Activated CD4-positive, alpha-beta T cell treated with anti-CD3 and anti-CD28 coated beads, Interleukin-2, amount 10 ng/mL, durations not matched to agents 7 days and 5 days (primary cell): ENCODE measurements around the gene PARD3B. TPM values are rescaled to one million over a fixed set of nuclear protein-coding genes. Genes with fewer than 3 reads are reported as not detected.

Source experiments
- CTCF ChIA-PET: fragments of 350-600 bp; sonication (Branson Sonifier 250); formaldehyde crosslinking; loops from one replicate; lab custom pipeline; 2021; ENCODE audit warnings: antibody characterized with exemption; lab: Charles Lee
- POLR2A ChIA-PET: fragments of 350-600 bp; sonication (Branson Sonifier 250); formaldehyde crosslinking; loops from one replicate; lab custom pipeline; 2021; ENCODE audit warnings: antibody characterized with exemption; lab: Charles Lee
- DNase-seq: peaks from one replicate; pipeline ENCODE4 v3.0.0-alpha.2; 2020
- H3K27ac Mint-ChIP-seq: one replicate; pipeline ENCODE4 v1.8.0; 2021; ENCODE audit warnings: mild to moderate bottlenecking, moderate library complexity, mixed read lengths
- H3K27me3 Mint-ChIP-seq: one replicate; pipeline ENCODE4 v1.8.0; 2021; ENCODE audit warnings: mixed read lengths
- H3K36me3 Mint-ChIP-seq: one replicate; pipeline ENCODE4 v1.8.0; 2021; ENCODE audit warnings: low read depth, mixed read lengths
- H3K4me1 Mint-ChIP-seq: one replicate; pipeline ENCODE4 v1.8.0; 2021; ENCODE audit warnings: mixed read lengths
- H3K4me3 Mint-ChIP-seq: one replicate; pipeline ENCODE4 v1.8.0; 2021; ENCODE audit warnings: mild to moderate bottlenecking, moderate library complexity, mixed read lengths
- H3K9me3 Mint-ChIP-seq: one replicate; pipeline ENCODE4 v1.8.0; 2021; ENCODE audit warnings: mixed read lengths
- total RNA-seq, 2 experiments: library from RNA; stranded (reverse); gene quantifications; one replicate each; pipeline ENCODE4 v1.2.3, GENCODE V29; 2021

Gene PARD3B
- total RNA-seq, 2 experiments from 2014 or later: 0.50 to 0.77 TPM

DNA sequence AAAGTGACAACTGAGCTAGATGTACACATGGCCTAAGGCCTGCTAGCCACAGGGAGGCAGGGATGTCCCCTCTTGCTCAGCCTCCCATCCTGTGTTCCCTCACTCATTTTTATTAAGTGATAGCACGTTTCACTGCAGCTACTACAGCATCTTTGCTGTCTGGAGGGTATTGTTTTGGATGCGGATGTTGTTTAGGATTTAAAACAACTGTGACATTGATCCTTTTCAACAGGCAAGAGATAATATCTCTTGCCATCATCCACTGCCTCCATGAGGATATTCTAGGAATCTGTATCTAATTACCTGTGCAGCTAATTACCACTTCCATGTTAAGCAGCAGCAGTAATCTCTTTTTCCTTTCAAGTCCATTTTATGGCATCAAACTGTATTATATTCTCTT is 345.4 kb downstream of the PARD3B start:
- Mint-ChIP-seq H3K4me1 (peaks cover 10% of the 10 kb centered on the region), H3K36me3 (peaks cover 10% of the 10 kb centered on the region)
- CTCF ChIA-PET: no interaction called here

DNA sequence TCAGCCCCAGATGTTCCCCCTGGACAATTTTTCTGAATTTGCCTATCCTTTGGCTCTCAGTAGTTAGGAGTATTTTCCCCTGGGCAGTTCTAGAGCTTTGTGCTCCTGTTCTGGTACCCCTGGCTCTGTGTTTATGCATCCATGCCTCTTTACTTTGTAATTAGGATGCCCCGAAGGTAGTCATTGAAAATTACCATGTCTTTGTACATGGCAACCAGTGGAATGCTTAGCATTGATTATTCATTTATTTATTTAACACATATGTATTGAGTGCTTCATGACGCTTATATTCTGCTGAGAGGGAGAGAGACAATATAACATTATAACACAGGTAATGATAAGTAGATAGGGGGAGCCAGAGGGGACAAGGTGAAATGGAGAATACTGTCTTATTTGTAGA is 346.5 kb downstream of the PARD3B start:
- Mint-ChIP-seq H3K9me3 (peaks cover 7% of the 10 kb centered on the region), H3K36me3 (peaks cover 18% of the 10 kb centered on the region), H3K4me3 (no peak overlapping the region), H3K27me3 (no peaks in the 10 kb centered on the region), H3K4me1 (peaks cover 15% of the 10 kb centered on the region), H3K27ac (no peak overlapping the region)
- no peak for DNase-seq
- ChIA-PET CTCF (no interaction called here), POLR2A (no interaction called here)

More for the DNA sequence above, 345.4 kb downstream of the PARD3B start:
- POLR2A ChIA-PET: no interaction called here
- no peak overlapping the region for H3K27ac Mint-ChIP-seq
- DNase-seq: no peak
- H3K9me3 Mint-ChIP-seq: peaks cover 7% of the 10 kb centered on the region
- H3K4me3 Mint-ChIP-seq: no peak overlapping the region
- no peaks in the 10 kb centered on the region for H3K27me3 Mint-ChIP-seq

DNA sequence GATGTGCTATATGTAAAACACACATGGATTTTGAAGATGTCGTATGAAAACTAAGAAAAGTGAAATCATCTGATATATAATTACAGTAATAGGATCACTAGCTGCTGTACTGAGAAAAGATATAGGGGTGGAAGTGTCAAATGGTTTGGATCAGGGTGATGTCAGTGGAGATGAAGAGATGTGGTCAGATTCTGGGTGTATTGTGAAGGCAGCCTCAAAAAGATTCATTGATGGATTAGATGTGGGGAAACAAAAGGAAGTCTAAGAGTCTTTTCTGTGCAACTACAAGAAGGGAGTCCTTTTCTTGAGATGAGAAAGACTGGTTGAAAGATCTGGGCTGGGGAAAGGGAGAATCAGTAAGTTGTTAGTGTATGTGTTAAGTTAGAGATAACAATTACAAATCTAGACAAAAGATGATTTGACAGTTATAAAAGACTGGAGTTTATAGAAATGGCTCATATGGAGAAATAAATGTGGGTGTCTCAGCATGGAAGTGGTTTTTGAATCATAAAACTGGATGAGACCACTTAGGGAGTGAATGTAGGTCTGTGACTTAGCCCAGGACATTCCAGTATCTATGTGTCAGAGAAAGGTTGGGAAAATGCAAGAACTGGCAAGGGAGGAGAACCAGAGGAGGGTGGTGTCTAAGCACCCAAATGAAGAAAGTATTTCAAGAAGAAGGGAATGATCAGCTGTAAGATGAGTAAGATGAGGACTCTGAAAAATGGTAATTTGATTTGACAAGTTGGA is 347.4 kb downstream of the PARD3B start:
- Mint-ChIP-seq H3K4me1 (peaks cover 15% of the 10 kb centered on the region), H3K27ac (no peak overlapping the region), H3K36me3 (peaks cover 19% of the 10 kb centered on the region), H3K27me3 (no peaks in the 10 kb centered on the region), H3K4me3 (no peak overlapping the region), H3K9me3 (peaks cover 7% of the 10 kb centered on the region)
- DNase-seq: no peak
- POLR2A ChIA-PET: no interaction called here
- CTCF ChIA-PET: no interaction called here

DNA sequence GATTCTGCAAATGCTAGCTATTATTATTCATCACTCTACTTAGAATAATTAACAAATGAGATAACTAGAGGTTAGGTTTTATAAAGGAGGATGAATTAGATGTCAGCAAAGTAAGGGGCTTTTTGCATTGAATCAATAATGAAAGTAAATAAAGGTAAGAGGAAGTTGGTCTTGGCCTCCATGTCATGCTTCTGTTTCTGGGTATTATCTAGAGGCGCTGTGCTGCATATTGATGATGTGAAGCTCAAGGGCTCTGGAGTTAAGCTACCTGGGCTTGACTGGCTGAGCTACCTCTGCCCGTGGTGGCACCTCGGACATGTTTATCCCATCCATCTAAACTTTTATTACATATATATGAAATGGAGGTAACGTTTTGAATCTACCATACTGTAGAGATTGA is 350.9 kb downstream of the PARD3B start:
- Mint-ChIP-seq H3K4me1 (peaks cover 26% of the 10 kb centered on the region), H3K27ac (no peak overlapping the region), H3K36me3 (peaks cover 26% of the 10 kb centered on the region), H3K27me3 (no peaks in the 10 kb centered on the region), H3K4me3 (no peak overlapping the region), H3K9me3 (peaks cover 16% of the 10 kb centered on the region)
- POLR2A ChIA-PET: interaction anchor here (0.6 kb wide), 1 partner anchor 110 kb away, joined by 3 read pairs; no protein-coding TSS in a partner anchor
- DNase-seq: no peak
- CTCF ChIA-PET: interaction anchor here (1.4 to 1.5 kb wide), 2 partner anchors 15 to 70 kb away, joined by 3 to 4 read pairs; no protein-coding TSS in a partner anchor

DNA sequence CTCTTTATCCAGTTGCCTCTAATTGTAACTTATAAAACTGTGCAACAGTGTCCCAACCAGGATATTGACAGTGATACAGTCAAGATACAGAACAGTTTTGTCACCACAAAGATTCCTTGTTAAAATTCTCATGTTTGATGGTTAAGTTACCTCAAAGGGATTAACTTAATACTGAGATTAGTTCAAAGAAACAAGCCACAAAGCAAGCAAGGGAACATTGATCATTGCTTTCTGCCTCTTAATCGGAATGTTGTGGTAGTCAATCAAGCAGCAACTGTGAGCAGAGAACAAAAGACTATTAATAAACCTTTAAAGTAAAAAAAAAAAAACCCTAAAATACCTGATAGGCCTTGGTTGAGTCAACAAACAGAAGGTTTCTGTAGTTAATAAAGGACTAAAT is 352.3 kb downstream of the PARD3B start:
- POLR2A ChIA-PET: no interaction called here
- Mint-ChIP-seq H3K4me3 (no peak overlapping the region), H3K9me3 (peaks cover 16% of the 10 kb centered on the region), H3K36me3 (peaks cover 26% of the 10 kb centered on the region), H3K27ac (no peak overlapping the region), H3K4me1 (peaks cover 28% of the 10 kb centered on the region), H3K27me3 (no peaks in the 10 kb centered on the region)
- DNase-seq: no peak
- CTCF ChIA-PET: interaction anchor here (0.6 to 0.7 kb wide), 2 partner anchors 440 to 778 kb away, joined by 3 to 4 read pairs; no protein-coding TSS in a partner anchor

DNA sequence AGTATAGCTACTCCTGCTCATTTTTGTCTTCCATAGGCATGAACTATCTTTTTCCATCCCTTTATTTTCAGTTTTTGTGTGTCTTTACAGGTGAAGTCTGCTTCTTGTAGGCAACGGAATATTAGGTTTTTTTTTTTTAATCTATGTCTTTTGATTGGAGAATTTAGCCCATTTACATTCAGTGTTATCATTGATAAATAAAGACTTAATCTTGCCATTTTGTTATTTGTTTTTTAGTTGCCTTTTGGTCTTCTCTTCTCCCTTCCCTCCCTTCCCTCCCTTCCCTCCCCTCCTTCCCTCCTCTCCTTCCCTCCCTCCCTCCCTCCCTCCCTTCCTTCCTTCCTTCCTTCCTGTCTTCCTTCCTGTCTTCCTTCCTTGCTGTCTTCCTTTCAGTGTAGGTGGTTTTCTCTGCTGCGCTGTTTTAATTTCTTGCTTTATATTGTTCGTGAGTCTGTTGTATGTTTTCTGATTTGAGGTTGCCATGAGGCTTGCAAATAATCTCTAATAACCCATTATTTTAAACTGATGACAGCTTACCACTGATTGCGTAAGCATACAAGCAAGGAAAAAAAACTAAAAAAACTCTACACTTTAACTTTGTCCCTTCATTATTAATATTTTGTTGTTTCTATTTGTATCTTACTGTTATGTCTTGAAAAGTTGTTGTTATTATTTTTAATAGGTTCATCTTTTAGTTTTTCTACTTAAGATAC is 353.8 kb downstream of the PARD3B start:
- H3K36me3 Mint-ChIP-seq: peaks cover 34% of the 10 kb centered on the region
- no peak for DNase-seq
- no peak overlapping the region for H3K4me3 Mint-ChIP-seq
- POLR2A ChIA-PET: no interaction called here
- CTCF ChIA-PET: no interaction called here
- peak overlapping the region; percentile 55 for H3K27ac Mint-ChIP-seq
- peaks cover 31% of the 10 kb centered on the region for H3K4me1 Mint-ChIP-seq
- peaks cover 26% of the 10 kb centered on the region for H3K9me3 Mint-ChIP-seq
- no peaks in the 10 kb centered on the region for H3K27me3 Mint-ChIP-seq

DNA sequence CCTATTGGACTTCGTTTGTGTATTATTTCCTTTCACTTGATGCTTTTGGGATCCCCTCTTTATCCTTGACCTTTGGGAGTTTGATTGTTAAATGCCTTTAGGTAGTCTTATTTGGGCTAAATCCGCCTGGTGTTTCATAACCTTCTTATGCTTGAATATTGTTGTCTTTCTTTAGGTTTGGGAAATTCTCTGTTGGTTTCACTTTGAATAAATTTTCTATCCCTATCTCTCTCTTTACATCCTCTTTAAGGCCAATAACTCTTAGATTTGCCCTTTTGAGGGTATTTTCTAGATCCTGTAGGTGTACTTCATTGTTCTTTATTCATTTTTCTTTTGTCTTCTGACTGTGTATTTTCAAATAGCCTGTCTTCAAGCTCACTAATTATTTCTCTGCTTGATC is 354.7 kb downstream of the PARD3B start:
- no peaks in the 10 kb centered on the region for H3K27me3 Mint-ChIP-seq
- peak overlapping the region; percentile 7 for H3K27ac Mint-ChIP-seq
- H3K4me1 Mint-ChIP-seq: peaks cover 29% of the 10 kb centered on the region
- ChIA-PET CTCF (no interaction called here), POLR2A (no interaction called here)
- no peak overlapping the region for H3K4me3 Mint-ChIP-seq
- H3K9me3 Mint-ChIP-seq: peaks cover 26% of the 10 kb centered on the region
- H3K36me3 Mint-ChIP-seq: peaks cover 34% of the 10 kb centered on the region
- no peak for DNase-seq

DNA sequence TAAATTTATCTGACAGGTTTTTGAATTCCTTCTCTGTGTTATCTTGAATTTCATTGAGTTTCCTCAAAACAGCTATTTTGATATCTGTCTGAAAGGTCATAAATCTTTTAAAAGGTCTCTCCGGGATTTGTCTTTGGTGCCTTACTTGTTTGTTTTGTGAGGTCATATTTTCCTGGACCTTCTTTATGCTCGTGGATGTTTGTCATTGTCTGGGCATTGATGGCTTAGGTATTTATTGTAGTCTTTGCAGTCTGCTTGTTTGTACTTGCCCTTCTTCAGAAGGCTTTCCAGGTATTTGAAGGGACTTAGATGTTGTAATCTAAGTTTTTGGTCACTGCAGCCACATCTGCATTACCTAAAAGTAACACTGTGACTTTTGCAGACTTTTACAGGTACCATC is 355.2 kb downstream of the PARD3B start:
- H3K4me1 Mint-ChIP-seq: peaks cover 34% of the 10 kb centered on the region
- no peak for DNase-seq
- H3K36me3 Mint-ChIP-seq: peaks cover 34% of the 10 kb centered on the region
- H3K27me3 Mint-ChIP-seq: no peaks in the 10 kb centered on the region
- peaks cover 28% of the 10 kb centered on the region for H3K9me3 Mint-ChIP-seq
- POLR2A ChIA-PET: no interaction called here
- H3K27ac Mint-ChIP-seq: peak overlapping the region; percentile 7
- H3K4me3 Mint-ChIP-seq: no peak overlapping the region
- CTCF ChIA-PET: interaction anchor here (0.7 kb wide), 1 partner anchor 48 kb away, joined by 3 read pairs; no protein-coding TSS in a partner anchor

DNA sequence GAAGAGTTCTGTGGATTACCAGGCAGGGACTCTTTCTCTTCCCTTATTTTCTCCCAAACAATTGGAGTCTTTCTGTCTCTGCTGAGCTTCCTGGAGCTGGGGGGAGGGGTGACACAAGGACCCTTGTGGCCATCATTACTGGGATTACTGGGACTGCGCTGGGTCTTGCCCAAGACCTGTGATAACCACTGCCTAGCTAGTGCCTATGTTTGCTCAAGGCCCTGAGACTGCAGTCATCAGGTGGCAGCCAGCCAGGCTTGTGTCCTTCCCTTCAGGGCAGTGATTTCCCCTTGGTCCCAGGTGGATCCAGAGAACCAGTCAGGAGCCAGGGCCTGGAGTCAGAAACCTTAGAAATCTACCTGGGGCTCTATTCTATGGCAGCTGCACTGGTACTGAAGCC is 355.6 kb downstream of the PARD3B start:
- H3K27me3 Mint-ChIP-seq: no peaks in the 10 kb centered on the region
- DNase-seq: no peak
- no peak overlapping the region for H3K27ac Mint-ChIP-seq
- CTCF ChIA-PET: interaction anchor here (0.7 to 1.4 kb wide), 2 partner anchors 13 to 48 kb away, joined by 3 read pairs; no protein-coding TSS in a partner anchor
- POLR2A ChIA-PET: no interaction called here
- no peak overlapping the region for H3K4me3 Mint-ChIP-seq
- H3K36me3 Mint-ChIP-seq: peaks cover 36% of the 10 kb centered on the region
- H3K9me3 Mint-ChIP-seq: peaks cover 31% of the 10 kb centered on the region
- peaks cover 38% of the 10 kb centered on the region for H3K4me1 Mint-ChIP-seq

DNA sequence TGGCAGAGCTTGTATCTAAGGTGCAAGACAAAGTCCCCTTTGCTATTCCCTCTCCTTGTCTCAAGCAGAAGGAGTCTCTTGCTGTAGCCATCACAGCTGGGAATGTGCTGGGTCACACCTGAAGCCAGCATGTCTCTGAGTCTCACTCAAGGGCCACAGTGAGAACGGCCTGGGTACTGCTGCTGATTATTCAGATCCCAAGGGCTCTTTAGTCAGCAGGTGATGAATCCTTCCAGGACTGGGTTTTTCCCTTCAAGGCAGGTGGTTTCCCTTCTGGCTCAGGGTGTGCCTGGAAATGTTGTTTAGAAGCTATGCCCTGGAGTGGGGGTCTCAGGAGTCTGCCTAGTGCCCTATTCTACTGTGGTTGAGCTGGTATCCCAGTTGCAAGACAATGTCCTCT is 356.3 kb downstream of the PARD3B start:
- Mint-ChIP-seq H3K36me3 (peaks cover 31% of the 10 kb centered on the region), H3K4me1 (peaks cover 37% of the 10 kb centered on the region), H3K27ac (no peak overlapping the region), H3K9me3 (peaks cover 31% of the 10 kb centered on the region), H3K4me3 (no peak overlapping the region), H3K27me3 (no peaks in the 10 kb centered on the region)
- POLR2A ChIA-PET: no interaction called here
- DNase-seq: no peak
- CTCF ChIA-PET: interaction anchor here (1.4 kb wide), 1 partner anchor 12 kb away, joined by 3 read pairs; no protein-coding TSS in a partner anchor

DNA sequence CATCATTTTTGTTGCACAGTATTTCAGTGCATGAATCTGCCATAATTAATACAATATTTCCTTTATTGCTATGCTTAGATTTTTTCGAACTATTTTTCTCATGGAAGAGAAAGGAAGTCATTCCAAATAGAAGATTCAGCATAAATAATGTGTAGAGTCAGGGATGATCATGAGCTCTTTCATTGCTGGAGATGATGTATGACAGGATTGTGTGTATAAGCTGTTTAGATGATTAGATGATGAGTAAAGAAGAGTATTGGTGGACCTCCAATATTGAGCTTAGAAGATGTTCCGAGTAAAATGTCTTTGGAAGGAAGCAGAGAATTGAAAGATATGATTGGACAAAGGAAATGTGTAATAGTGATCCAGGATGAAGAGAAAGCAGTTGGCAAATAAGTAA is 364.5 kb downstream of the PARD3B start:
- Mint-ChIP-seq H3K4me1 (peaks cover 22% of the 10 kb centered on the region), H3K36me3 (peaks cover 15% of the 10 kb centered on the region), H3K27me3 (no peaks in the 10 kb centered on the region), H3K9me3 (peaks cover 27% of the 10 kb centered on the region), H3K4me3 (no peak overlapping the region), H3K27ac (no peak overlapping the region)
- ChIA-PET POLR2A (no interaction called here), CTCF (no interaction called here)
- DNase-seq: no peak

DNA sequence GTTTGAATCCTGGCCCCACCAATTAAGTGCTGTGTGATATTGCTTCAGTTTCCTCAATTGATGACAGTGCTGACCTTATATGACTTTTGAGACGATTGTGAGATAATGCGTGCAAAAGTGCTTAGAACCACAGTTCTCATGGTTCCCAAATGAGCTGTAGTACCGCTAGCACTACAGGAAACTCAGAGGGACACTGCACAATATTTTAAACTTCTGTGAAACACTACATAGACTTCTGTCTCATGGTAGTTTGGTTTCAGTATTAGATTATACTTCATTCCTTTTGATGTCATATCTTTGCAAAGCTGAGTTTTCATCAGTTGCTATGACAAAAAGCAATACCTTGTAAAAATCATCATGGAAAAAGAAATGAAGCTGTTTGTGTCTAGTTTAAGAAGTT is 368.0 kb downstream of the PARD3B start:
- DNase-seq: no peak
- ChIA-PET CTCF (no interaction called here), POLR2A (interaction anchor here (0.6 kb wide), 1 partner anchor 138 kb away, joined by 3 read pairs; no protein-coding TSS in a partner anchor)
- Mint-ChIP-seq H3K36me3 (peaks cover 8% of the 10 kb centered on the region), H3K27ac (no peak overlapping the region), H3K9me3 (peaks cover 26% of the 10 kb centered on the region), H3K4me1 (peaks cover 7% of the 10 kb centered on the region), H3K4me3 (no peak overlapping the region), H3K27me3 (no peaks in the 10 kb centered on the region)
